ENCODE results near the gene ST3GAL5. TPM values are rescaled to one million over a fixed set of nuclear protein-coding genes. Genes with fewer than 3 reads are reported as not detected.
"Not testable (repeated sequence)": the region's sequence is repeated elsewhere in the genome, so short reads cannot be mapped to it uniquely, and the experiment has no call there.

The ST3GAL5 gene
- total and polyA plus RNA-seq, 4 experiments from 2014 or later, result 8.0 to 41.7 (median 25.2) TPM

- H3K9me3 ChIP-seq (ENCODE audit: control insufficient read depth in 1 of 2, low read length in 2 of 2), result no peaks in the 10 kb centered on the region
- no peak for DNase-seq
- ChIA-PET CTCF (ENCODE audit: partially characterized antibody) (interaction anchor here (1.5 to 9.5 kb wide), 7 partner anchors 8 to 193 kb away, joined by 7 to 275 read pairs (median 96); no protein-coding TSS in a partner anchor), POLR2A (ENCODE audit: partially characterized antibody) (interaction anchor here (1.2 to 5.8 kb wide), 11 partner anchors 10 to 249 kb away, joined by 3 to 140 read pairs (median 15); no protein-coding TSS in a partner anchor)
- Mint-ChIP-seq H3K4me3 (peak overlapping the region in 7 of 8 donors; percentile 64 to 95 (median 92)), H3K27me3 (no peaks in the 10 kb centered on the region), H3K4me1 (peaks cover 48 to 73% (median 59%) of the 10 kb centered on the region in 4 donors), H3K9me3 (peaks cover 0 to 6% (median 4%) of the 10 kb centered on the region in 8 donors), H3K27ac (peak overlapping the region; percentile 13 to 96 (median 85)), H3K36me3 (peaks cover 19 to 34% of the 10 kb centered on the region in 2 donors)
- H3K27me3 ChIP-seq (ENCODE audit: insufficient read depth, low read length), result no peaks in the 10 kb centered on the region
- H3K36me3 ChIP-seq (ENCODE audit: insufficient read depth, low read length), result no peaks in the 10 kb centered on the region
- peaks cover 48% of the 10 kb centered on the region for H3K4me1 ChIP-seq (ENCODE audit: insufficient read depth, low read length)
- H3K27ac ChIP-seq (ENCODE audit: low read depth, low read length), result no peak overlapping the region
- no peak overlapping the region for H3K4me3 ChIP-seq (ENCODE audit: low read length in 2 of 2)
- intact Hi-C loops (cut with micrococcal nuclease), result no loop called here
Measured at GRCh38 chr2:85886141-85886540, 2.6 kb downstream of the ST3GAL5 start.

GRCh38 chr2:85881781-85882180 is 7.0 kb downstream of the ST3GAL5 start:
- peaks cover 0 to 12% (median 6%) of the 10 kb centered on the region in 8 donors for H3K9me3 Mint-ChIP-seq
- H3K27me3 ChIP-seq (ENCODE audit: insufficient read depth, low read length); H3K27ac ChIP-seq (ENCODE audit: low read depth, low read length); H3K9me3 ChIP-seq (ENCODE audit: control insufficient read depth in 1 of 2, low read length in 2 of 2); H3K27ac Mint-ChIP-seq; DNase-seq; intact Hi-C loops (cut with micrococcal nuclease); H3K27me3 Mint-ChIP-seq; POLR2A ChIA-PET (ENCODE audit: partially characterized antibody); H3K4me3 Mint-ChIP-seq; H3K4me3 ChIP-seq (ENCODE audit: low read length in 2 of 2); H3K36me3 ChIP-seq (ENCODE audit: insufficient read depth, low read length): not testable (repeated sequence)
- H3K4me1 Mint-ChIP-seq, result peaks cover 55 to 83% (median 72%) of the 10 kb centered on the region in 4 donors
- CTCF ChIA-PET (ENCODE audit: partially characterized antibody), result interaction anchor here (1.3 kb wide), 1 partner anchor 199 kb away, joined by 3 read pairs; no protein-coding TSS in a partner anchor
- H3K4me1 ChIP-seq (ENCODE audit: insufficient read depth, low read length), result peaks cover 43% of the 10 kb centered on the region
- peaks cover 32 to 35% of the 10 kb centered on the region in 2 donors for H3K36me3 Mint-ChIP-seq

- H3K27ac ChIP-seq (ENCODE audit: low read depth, low read length); H3K36me3 ChIP-seq (ENCODE audit: insufficient read depth, low read length); H3K4me3 ChIP-seq (ENCODE audit: low read length in 2 of 2); H3K27me3 ChIP-seq (ENCODE audit: insufficient read depth, low read length); intact Hi-C loops (cut with micrococcal nuclease); H3K9me3 ChIP-seq (ENCODE audit: control insufficient read depth in 1 of 2, low read length in 2 of 2); DNase-seq; H3K27me3 Mint-ChIP-seq: not testable (repeated sequence)
- ChIA-PET POLR2A (ENCODE audit: partially characterized antibody) (interaction anchor here (3.4 kb wide), 1 partner anchor 7 kb away, joined by 21 read pairs; the partner anchor contains the start of gene ST3GAL5), CTCF (ENCODE audit: partially characterized antibody) (interaction anchor here (3.6 kb wide), 1 partner anchor 53 kb away, joined by 13 read pairs; no protein-coding TSS in a partner anchor)
- peaks cover 33% of the 10 kb centered on the region for H3K4me1 ChIP-seq (ENCODE audit: insufficient read depth, low read length)
- H3K27ac Mint-ChIP-seq, result peak overlapping the region in 4 of 7 donors; percentile 15 to 74 (median 36)
- peaks cover 46 to 79% (median 64%) of the 10 kb centered on the region in 4 donors for H3K4me1 Mint-ChIP-seq
- peak overlapping the region in 3 of 8 donors; percentile 13 to 59 (median 21) for H3K4me3 Mint-ChIP-seq
- H3K9me3 Mint-ChIP-seq, result peaks cover 0 to 12% (median 6%) of the 10 kb centered on the region in 8 donors
- peaks cover 31 to 33% of the 10 kb centered on the region in 2 donors for H3K36me3 Mint-ChIP-seq
Measured at GRCh38 chr2:85880716-85881328, 8.0 kb downstream of the ST3GAL5 start.

- ChIA-PET POLR2A (ENCODE audit: partially characterized antibody) (interaction anchor here (0.8 to 3.4 kb wide), 5 partner anchors 9 to 48 kb away, joined by 3 to 21 read pairs (median 5); partner anchors contain the start of gene ST3GAL5), CTCF (ENCODE audit: partially characterized antibody) (interaction anchor here (0.8 to 3.6 kb wide), 7 partner anchors 9 to 200 kb away, joined by 3 to 43 read pairs (median 6); partner anchors contain the start of gene ST3GAL5)
- Histone ChIP-seq H3K36me3 (ENCODE audit: insufficient read depth, low read length) (no peaks in the 10 kb centered on the region), H3K9me3 (ENCODE audit: control insufficient read depth in 1 of 2, low read length in 2 of 2) (no peaks in the 10 kb centered on the region), H3K4me3 (ENCODE audit: low read length in 2 of 2) (no peak overlapping the region), H3K4me1 (ENCODE audit: insufficient read depth, low read length) (peaks cover 24% of the 10 kb centered on the region), H3K27ac (ENCODE audit: low read depth, low read length) (no peak overlapping the region), H3K27me3 (ENCODE audit: insufficient read depth, low read length) (no peaks in the 10 kb centered on the region)
- Mint-ChIP-seq H3K9me3 (peaks cover 0 to 12% (median 6%) of the 10 kb centered on the region in 8 donors), H3K27ac (peak overlapping the region in 6 of 7 donors; percentile 37 to 92 (median 70)), H3K4me3 (peak overlapping the region; percentile 3 to 80 (median 52)), H3K36me3 (peaks cover 36 to 39% of the 10 kb centered on the region in 2 donors), H3K4me1 (peaks cover 46 to 82% (median 66%) of the 10 kb centered on the region in 4 donors), H3K27me3 (no peaks in the 10 kb centered on the region)
- no peak for DNase-seq
- intact Hi-C loops (cut with micrococcal nuclease), result loop anchor here (1.0 kb wide), 1 partner anchor 8 kb away; no protein-coding TSS in a partner anchor
Measured at GRCh38 chr2:85878719-85879370, 9.9 kb downstream of the ST3GAL5 start.

GRCh38 chr2:85875350-85876050 is 13.3 kb downstream of the ST3GAL5 start:
- DNase-seq, result no peak
- Histone ChIP-seq H3K27ac (ENCODE audit: low read depth, low read length) (no peak overlapping the region), H3K36me3 (ENCODE audit: insufficient read depth, low read length) (no peaks in the 10 kb centered on the region), H3K4me3 (ENCODE audit: low read length in 2 of 2) (no peak overlapping the region), H3K27me3 (ENCODE audit: insufficient read depth, low read length) (no peaks in the 10 kb centered on the region), H3K9me3 (ENCODE audit: control insufficient read depth in 1 of 2, low read length in 2 of 2) (no peaks in the 10 kb centered on the region), H3K4me1 (ENCODE audit: insufficient read depth, low read length) (peaks cover 24% of the 10 kb centered on the region)
- ChIA-PET POLR2A (ENCODE audit: partially characterized antibody) (interaction anchor here (1.0 to 1.2 kb wide), 4 partner anchors 11 to 25 kb away, joined by 3 to 4 read pairs (median 3); no protein-coding TSS in a partner anchor), CTCF (ENCODE audit: partially characterized antibody) (interaction anchor here (1.1 to 4.6 kb wide), 3 partner anchors 13 to 48 kb away, joined by 3 to 26 read pairs (median 4); partner anchors contain the start of gene ST3GAL5)
- H3K4me1 Mint-ChIP-seq, result peaks cover 49 to 90% (median 69%) of the 10 kb centered on the region in 4 donors
- H3K36me3 Mint-ChIP-seq, result peaks cover 19 to 20% of the 10 kb centered on the region in 2 donors
- H3K9me3 Mint-ChIP-seq, result peaks cover 0 to under 1% (median 0%) of the 10 kb centered on the region in 8 donors
- H3K4me3 Mint-ChIP-seq, result peak overlapping the region in 1 of 8 donors; percentile 52
- no peaks in the 10 kb centered on the region for H3K27me3 Mint-ChIP-seq
- peak overlapping the region in 3 of 7 donors; percentile 31 to 64 (median 46) for H3K27ac Mint-ChIP-seq
- intact Hi-C loops (cut with micrococcal nuclease), result no loop called here

- peaks cover 5% of the 10 kb centered on the region for H3K36me3 ChIP-seq (ENCODE audit: insufficient read depth, low read length)
- H3K27ac Mint-ChIP-seq, result peak overlapping the region in 4 of 7 donors; percentile 31 to 78 (median 55)
- H3K36me3 Mint-ChIP-seq, result peaks cover 21 to 29% of the 10 kb centered on the region in 2 donors
- H3K9me3 Mint-ChIP-seq, result no peaks in the 10 kb centered on the region
- H3K27me3 Mint-ChIP-seq, result no peaks in the 10 kb centered on the region
- ChIA-PET POLR2A (ENCODE audit: partially characterized antibody) (interaction anchor here (0.6 to 1.0 kb wide), 2 partner anchors 41 to 68 kb away, joined by 3 read pairs; no protein-coding TSS in a partner anchor), CTCF (ENCODE audit: partially characterized antibody) (interaction anchor here (0.9 to 4.6 kb wide), 4 partner anchors 14 to 46 kb away, joined by 4 to 26 read pairs (median 6); partner anchors contain the start of gene ST3GAL5)
- no peak overlapping the region for H3K4me3 Mint-ChIP-seq
- H3K27me3 ChIP-seq (ENCODE audit: insufficient read depth, low read length), result no peaks in the 10 kb centered on the region
- H3K4me1 Mint-ChIP-seq, result peaks cover 35 to 80% (median 61%) of the 10 kb centered on the region in 4 donors
- H3K4me1 ChIP-seq (ENCODE audit: insufficient read depth, low read length), result peaks cover 6% of the 10 kb centered on the region
- intact Hi-C loops (cut with micrococcal nuclease), result no loop called here
- DNase-seq, result no peak
- H3K9me3 ChIP-seq (ENCODE audit: control insufficient read depth in 1 of 2, low read length in 2 of 2), result no peaks in the 10 kb centered on the region
- no peak overlapping the region for H3K4me3 ChIP-seq (ENCODE audit: low read length in 2 of 2)
- no peak overlapping the region for H3K27ac ChIP-seq (ENCODE audit: low read depth, low read length)
Measured at GRCh38 chr2:85873679-85874078, 15.1 kb downstream of the ST3GAL5 start.

All from CD4-positive, alpha-beta memory T cell (primary cell).